ENCODE measurements around the gene OR1L4.

GRCh38 chr9:122742003-122742402 is 18.2 kb downstream of the OR1L4 start, which contains the start of gene OR1L6:
- TF ChIP-seq, protein P1, sequence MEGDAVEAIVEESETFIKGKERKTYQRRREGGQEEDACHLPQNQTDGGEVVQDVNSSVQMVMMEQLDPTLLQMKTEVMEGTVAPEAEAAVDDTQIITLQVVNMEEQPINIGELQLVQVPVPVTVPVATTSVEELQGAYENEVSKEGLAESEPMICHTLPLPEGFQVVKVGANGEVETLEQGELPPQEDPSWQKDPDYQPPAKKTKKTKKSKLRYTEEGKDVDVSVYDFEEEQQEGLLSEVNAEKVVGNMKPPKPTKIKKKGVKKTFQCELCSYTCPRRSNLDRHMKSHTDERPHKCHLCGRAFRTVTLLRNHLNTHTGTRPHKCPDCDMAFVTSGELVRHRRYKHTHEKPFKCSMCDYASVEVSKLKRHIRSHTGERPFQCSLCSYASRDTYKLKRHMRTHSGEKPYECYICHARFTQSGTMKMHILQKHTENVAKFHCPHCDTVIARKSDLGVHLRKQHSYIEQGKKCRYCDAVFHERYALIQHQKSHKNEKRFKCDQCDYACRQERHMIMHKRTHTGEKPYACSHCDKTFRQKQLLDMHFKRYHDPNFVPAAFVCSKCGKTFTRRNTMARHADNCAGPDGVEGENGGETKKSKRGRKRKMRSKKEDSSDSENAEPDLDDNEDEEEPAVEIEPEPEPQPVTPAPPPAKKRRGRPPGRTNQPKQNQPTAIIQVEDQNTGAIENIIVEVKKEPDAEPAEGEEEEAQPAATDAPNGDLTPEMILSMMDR (IDR thresholded peaks at IDR 0.05) = no peak
- no peak for TF ChIP-seq POLR2A (IDR thresholded peaks at IDR 0.05)

Data from lower leg skin (tissue), 3 donors.